ENCODE measurements around the gene TMEM131.
A peak's percentile ranks its signal among the peaks of the same experiment; 100 is the strongest.

TMEM131 gene

GRCh38 chr2:97928591-97928990 lies 67.2 kb downstream of the TMEM131 start:
- ChIA-PET POLR2A (no interaction called here), CTCF (no interaction called here)
- no peak overlapping the region for H3K27ac ChIP-seq (ENCODE audit: extremely low read depth, low read depth, low read length)
- H3K4me3 ChIP-seq (ENCODE audit: low read depth, low read length) = no peak overlapping the region
- 0 out of 2 replicates have a peak, but pooled peaks have one; percentile 10 for TF ChIP-seq ZNF585B (tag by site-specific recombination; IDR thresholded peaks at IDR 0.05)
- no peak for TF ChIP-seq KLF16 (tag by site-specific recombination; IDR thresholded peaks at IDR 0.05)
- peaks cover 0 to 11% of the 10 kb centered on the region in 2 experiments; a peak in 2 of 3 replicates for H3K36me3 ChIP-seq (ENCODE audit: control insufficient read depth in 2 of 2, insufficient read depth in 1 of 2, low read length in 2 of 2)
- peaks cover 14% of the 10 kb centered on the region; the same call in 1 of the 2 replicates for H3K4me1 ChIP-seq (ENCODE audit: control insufficient read depth, insufficient read depth, low read length)
- no peaks in the 10 kb centered on the region for H3K9me3 ChIP-seq (ENCODE audit: control insufficient read depth, insufficient read depth, low read depth, low read length)

- TF ChIP-seq ZNF394 (tag by site-specific recombination; IDR thresholded peaks at IDR 0.05; ENCODE audit: borderline replicate concordance) = no peak
- Histone ChIP-seq H3K36me3 (ENCODE audit: control insufficient read depth in 2 of 2, insufficient read depth in 1 of 2, low read length in 2 of 2) (peaks cover 0 to 11% of the 10 kb centered on the region in 2 experiments; a peak in 2 of 3 replicates), H3K4me1 (ENCODE audit: control insufficient read depth, insufficient read depth, low read length) (peaks cover 12% of the 10 kb centered on the region; the same call in 1 of the 2 replicates), H3K27ac (ENCODE audit: extremely low read depth, low read depth, low read length) (no peak overlapping the region), H3K9me3 (ENCODE audit: control insufficient read depth, insufficient read depth, low read depth, low read length) (no peaks in the 10 kb centered on the region), H3K4me3 (ENCODE audit: low read depth, low read length) (no peak overlapping the region)
- CTCF ChIA-PET = no interaction called here
- POLR2A ChIA-PET = no interaction called here
Observed at GRCh38 chr2:97926946-97927345, 68.8 kb downstream of the TMEM131 start.

GRCh38 chr2:97924194-97924593 lies 71.6 kb downstream of the TMEM131 start:
- no peak overlapping the region for H3K4me3 ChIP-seq (ENCODE audit: low read depth, low read length)
- no peak overlapping the region for H3K27ac ChIP-seq (ENCODE audit: extremely low read depth, low read depth, low read length)
- TF ChIP-seq ZBTB48 (tag by site-specific recombination; IDR thresholded peaks at IDR 0.05) = no peak
- TF ChIP-seq GFI1B (tag by site-specific recombination; IDR thresholded peaks at IDR 0.05) = no peak
- TF ChIP-seq ZNF221 (tag by site-specific recombination; IDR thresholded peaks at IDR 0.05; ENCODE audit: borderline replicate concordance) = no peak
- no peak for TF ChIP-seq ZNF837 (tag by site-specific recombination; IDR thresholded peaks at IDR 0.05)
- no peak for TF ChIP-seq ZNF133 (tag by site-specific recombination; IDR thresholded peaks at IDR 0.05)
- TF ChIP-seq TCF7L2 (IDR thresholded peaks at IDR 0.05; ENCODE audit: borderline replicate concordance, low read depth, low read length) = no peak
- TF ChIP-seq ZNF211 (tag by site-specific recombination; IDR thresholded peaks at IDR 0.05; ENCODE audit: low read depth) = no peak
- no peak for TF ChIP-seq KLF17 (tag by site-specific recombination; IDR thresholded peaks at IDR 0.05)
- no peak for TF ChIP-seq ZNF596 (tag by site-specific recombination; IDR thresholded peaks at IDR 0.05)
- TF ChIP-seq ZFP41 (tag by site-specific recombination; IDR thresholded peaks at IDR 0.05; ENCODE audit: borderline replicate concordance) = no peak
- no peak for TF ChIP-seq ZNF18 (tag by site-specific recombination; IDR thresholded peaks at IDR 0.05)
- TF ChIP-seq KLF1 (tag by site-specific recombination; IDR thresholded peaks at IDR 0.05) = no peak
- TF ChIP-seq GLI2 (tag by site-specific recombination; IDR thresholded peaks at IDR 0.05; ENCODE audit: borderline replicate concordance, low read depth) = no peak
- no peak for TF ChIP-seq ZNF138 (tag by site-specific recombination; IDR thresholded peaks at IDR 0.05; ENCODE audit: borderline replicate concordance)
- H3K9me3 ChIP-seq (ENCODE audit: control insufficient read depth, insufficient read depth, low read depth, low read length) = no peaks in the 10 kb centered on the region
- H3K4me1 ChIP-seq (ENCODE audit: control insufficient read depth, insufficient read depth, low read length) = no peaks in the 10 kb centered on the region
- POLR2A ChIA-PET = no interaction called here
- CTCF ChIA-PET = no interaction called here
- peaks cover 0 to 11% of the 10 kb centered on the region in 2 experiments; a peak in 2 of 3 replicates for H3K36me3 ChIP-seq (ENCODE audit: control insufficient read depth in 2 of 2, insufficient read depth in 1 of 2, low read length in 2 of 2)

- peaks cover 0 to 7% of the 10 kb centered on the region in 2 experiments; a peak in 2 of 3 replicates for H3K36me3 ChIP-seq (ENCODE audit: control insufficient read depth in 2 of 2, insufficient read depth in 1 of 2, low read length in 2 of 2)
Observed at GRCh38 chr2:97919858-97920257, 75.9 kb downstream of the TMEM131 start.

More at GRCh38 chr2:97919858-97920257, 75.9 kb downstream of the TMEM131 start:
- CTCF ChIA-PET = no interaction called here
- TF ChIP-seq ZNF16 (tag by site-specific recombination; IDR thresholded peaks at IDR 0.05; ENCODE audit: low read depth) (no peak), SETDB1 (IDR thresholded peaks at IDR 0.05; ENCODE audit: insufficient read length, low read length) (no peak), ZFP69B (tag by site-specific recombination; IDR thresholded peaks at IDR 0.05) (no peak), ZNF391 (tag by site-specific recombination; IDR thresholded peaks at IDR 0.05; ENCODE audit: borderline replicate concordance, low read depth) (no peak)
- H3K4me1 ChIP-seq (ENCODE audit: control insufficient read depth, insufficient read depth, low read length) = no peaks in the 10 kb centered on the region; the same call in 1 of the 2 replicates
- no peaks in the 10 kb centered on the region for H3K9me3 ChIP-seq (ENCODE audit: control insufficient read depth, insufficient read depth, low read depth, low read length)
- no peak overlapping the region for H3K4me3 ChIP-seq (ENCODE audit: low read depth, low read length)
- POLR2A ChIA-PET = no interaction called here
- H3K27ac ChIP-seq (ENCODE audit: extremely low read depth, low read depth, low read length) = no peak overlapping the region

Data from HEK293 (cell line).